Suprapubic skin (tissue), 4 donors: ENCODE measurements around the gene RASA2. TPM values are rescaled to one million over a fixed set of nuclear protein-coding genes. Genes with fewer than 3 reads are reported as not detected.
"Not testable (repeated sequence)": the region's sequence is repeated elsewhere in the genome, so short reads cannot be mapped to it uniquely, and the experiment has no call there.

ENCODE experiments used
- DNase-seq, 2 donors: peaks; one replicate each; pipeline ENCODE4 v3.0.0-alpha.2; 2019; ENCODE audit warnings: low spot score in 2 of 2
- H3K27ac ChIP-seq: fragments of 200-600 bp; sonication (generic); one replicate; pipeline ENCODE4 v1.5.1; 2019
- H3K27me3 ChIP-seq: fragments of 200-600 bp; sonication (generic); one replicate; pipeline ENCODE4 v1.5.1; 2019
- H3K36me3 ChIP-seq: fragments of 200-600 bp; sonication (generic); one replicate; pipeline ENCODE4 v1.5.1; 2019
- H3K4me1 ChIP-seq: fragments of 200-600 bp; sonication (generic); one replicate; pipeline ENCODE4 v1.5.1; 2019
- H3K4me3 ChIP-seq: fragments of 200-600 bp; sonication (generic); one replicate; pipeline ENCODE4 v1.5.1; 2019; ENCODE audit warnings: mild to moderate bottlenecking
- H3K9me3 ChIP-seq: fragments of 200-600 bp; sonication (generic); one replicate; pipeline ENCODE4 v1.5.1; 2019
- EP300 ChIP-seq: sonication (generic); formaldehyde crosslinking; IDR thresholded peaks from one replicate; pipeline ENCODE4 v1.6.1; 2017; ENCODE audit warnings: antibody characterized with exemption
- POLR2A ChIP-seq, 2 donors: fragments of 450-650 bp; IDR thresholded peaks; one replicate each; pipeline ENCODE4 v1.6.1; 2017; ENCODE audit warnings: antibody characterized with exemption in 2 of 2, mild to moderate bottlenecking in 2 of 2, moderate library complexity in 2 of 2
- POLR2AphosphoS5 ChIP-seq, 3 donors: sonication (generic); formaldehyde crosslinking; IDR thresholded peaks; one replicate each; pipeline ENCODE4 v1.6.1; 2017; ENCODE audit warnings: antibody characterized with exemption in 3 of 3
- WGBS: methylation state at CpG from one replicate; pipeline ENCODE4 v1.1.5; 2018; 5-methylcytosine and 5-hydroxymethylcytosine counted together
- total RNA-seq, 4 donors: library from RNA; depleted of rRNA; stranded (reverse); fragments of >200 nt; gene quantifications; one replicate each; pipeline ENCODE4 v1.1.0, GENCODE V29; 2016
- TF ChIP-seq, protein P1 (sequence below), 2 donors: fragments of 200-600 bp in 1 of 2; fragments of 450-650 bp in 1 of 2; sonication (generic) in 1 of 2; IDR thresholded peaks; one replicate each; pipeline ENCODE4 v1.5.1; 2016 to 2019; ENCODE audit warnings: antibody characterized with exemption in 2 of 2, mild to moderate bottlenecking in 1 of 2, moderate library complexity in 1 of 2

Gene RASA2
- total RNA-seq, 4 donors from 2014 or later, result 14.3 to 48.6 (median 24.0) TPM

DNA sequence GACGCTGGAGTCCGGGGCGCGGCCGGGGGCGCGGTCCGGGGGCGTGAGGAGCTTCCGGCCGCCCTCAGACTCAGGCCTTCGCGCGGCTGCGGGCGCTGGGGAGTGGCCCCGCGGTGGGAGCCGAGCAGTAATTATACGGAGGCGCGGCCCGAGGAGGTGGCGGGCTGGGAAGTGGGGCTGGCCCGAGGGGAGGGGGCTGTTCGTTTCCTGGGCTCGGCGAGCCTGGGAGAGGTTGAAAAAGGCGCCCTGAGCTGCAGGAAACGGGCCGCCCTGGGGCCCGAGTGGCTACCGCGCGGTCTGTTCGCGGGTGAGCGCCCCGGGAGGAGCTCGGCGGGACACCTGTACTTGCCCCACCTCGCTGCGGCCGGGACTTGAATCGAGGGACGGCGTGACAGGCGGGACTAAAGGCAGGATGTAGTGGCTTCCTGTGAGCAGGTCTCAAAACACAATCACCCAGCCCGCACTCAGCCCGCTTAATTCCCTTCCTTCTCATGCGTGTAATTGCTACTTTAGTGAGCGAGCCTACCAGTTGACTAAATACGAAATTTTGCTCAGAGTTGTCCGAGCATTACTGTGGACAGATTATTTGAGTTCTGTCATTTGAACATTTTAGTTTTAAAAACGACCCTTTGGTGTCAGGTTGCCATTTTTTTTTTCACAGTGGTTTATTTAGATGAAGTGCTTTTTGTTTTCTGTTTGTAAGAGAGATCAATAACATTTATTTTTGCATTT is 860 bp downstream of the RASA2 start:
- DNase-seq, result peak; percentile 88
- Histone ChIP-seq H3K27me3 (no peaks in the 10 kb centered on the region), H3K36me3 (no peaks in the 10 kb centered on the region), H3K4me3 (peak overlapping the region; percentile 85), H3K9me3 (no peaks in the 10 kb centered on the region), H3K4me1 (peaks cover 25% of the 10 kb centered on the region), H3K27ac (peak overlapping the region; percentile 99)
- 0% methylated on average over 9 of the region's 55 CpGs for WGBS
- TF ChIP-seq EP300, result no peak
- peak in 1 of 2 donors; percentile 46 for TF ChIP-seq POLR2A (IDR thresholded peaks at IDR 0.05)
- TF ChIP-seq, protein P1, sequence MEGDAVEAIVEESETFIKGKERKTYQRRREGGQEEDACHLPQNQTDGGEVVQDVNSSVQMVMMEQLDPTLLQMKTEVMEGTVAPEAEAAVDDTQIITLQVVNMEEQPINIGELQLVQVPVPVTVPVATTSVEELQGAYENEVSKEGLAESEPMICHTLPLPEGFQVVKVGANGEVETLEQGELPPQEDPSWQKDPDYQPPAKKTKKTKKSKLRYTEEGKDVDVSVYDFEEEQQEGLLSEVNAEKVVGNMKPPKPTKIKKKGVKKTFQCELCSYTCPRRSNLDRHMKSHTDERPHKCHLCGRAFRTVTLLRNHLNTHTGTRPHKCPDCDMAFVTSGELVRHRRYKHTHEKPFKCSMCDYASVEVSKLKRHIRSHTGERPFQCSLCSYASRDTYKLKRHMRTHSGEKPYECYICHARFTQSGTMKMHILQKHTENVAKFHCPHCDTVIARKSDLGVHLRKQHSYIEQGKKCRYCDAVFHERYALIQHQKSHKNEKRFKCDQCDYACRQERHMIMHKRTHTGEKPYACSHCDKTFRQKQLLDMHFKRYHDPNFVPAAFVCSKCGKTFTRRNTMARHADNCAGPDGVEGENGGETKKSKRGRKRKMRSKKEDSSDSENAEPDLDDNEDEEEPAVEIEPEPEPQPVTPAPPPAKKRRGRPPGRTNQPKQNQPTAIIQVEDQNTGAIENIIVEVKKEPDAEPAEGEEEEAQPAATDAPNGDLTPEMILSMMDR (IDR thresholded peaks at IDR 0.05), result no peak
- peak; percentile 13 to 49 (median 33) for TF ChIP-seq POLR2AphosphoS5 (IDR thresholded peaks at IDR 0.05)

DNA sequence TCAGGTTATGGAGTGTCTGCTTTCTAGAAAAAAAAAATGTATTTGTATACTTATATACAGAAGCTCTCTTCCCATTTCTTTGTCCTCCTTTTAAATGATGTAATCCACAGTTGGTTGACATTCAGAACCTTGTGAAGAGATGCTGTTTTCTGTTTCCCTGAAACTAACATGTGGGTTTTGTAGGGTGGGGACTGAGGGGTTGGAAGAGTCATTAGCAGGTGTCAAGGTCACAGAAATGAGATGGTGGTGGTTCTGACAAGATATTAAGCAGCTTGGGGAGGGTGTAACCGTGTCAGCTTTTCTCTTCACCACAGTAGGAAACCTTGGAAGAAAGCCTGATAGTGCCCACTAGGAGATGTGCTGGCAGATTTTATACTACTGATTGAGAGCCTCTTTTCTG is 2.4 kb downstream of the RASA2 start:
- no peak for DNase-seq
- peaks cover 25% of the 10 kb centered on the region for H3K4me1 ChIP-seq
- TF ChIP-seq EP300 (no peak), POLR2A (IDR thresholded peaks at IDR 0.05) (no peak), POLR2AphosphoS5 (IDR thresholded peaks at IDR 0.05) (no peak)
- TF ChIP-seq, protein P1 (IDR thresholded peaks at IDR 0.05), result no peak
- H3K9me3 ChIP-seq, result no peaks in the 10 kb centered on the region
- H3K27ac ChIP-seq, result no peak overlapping the region
- WGBS, result 50% methylated on average over 1 of the region's 1 CpG
- H3K36me3 ChIP-seq, result no peaks in the 10 kb centered on the region
- no peak overlapping the region for H3K4me3 ChIP-seq
- no peaks in the 10 kb centered on the region for H3K27me3 ChIP-seq

DNA sequence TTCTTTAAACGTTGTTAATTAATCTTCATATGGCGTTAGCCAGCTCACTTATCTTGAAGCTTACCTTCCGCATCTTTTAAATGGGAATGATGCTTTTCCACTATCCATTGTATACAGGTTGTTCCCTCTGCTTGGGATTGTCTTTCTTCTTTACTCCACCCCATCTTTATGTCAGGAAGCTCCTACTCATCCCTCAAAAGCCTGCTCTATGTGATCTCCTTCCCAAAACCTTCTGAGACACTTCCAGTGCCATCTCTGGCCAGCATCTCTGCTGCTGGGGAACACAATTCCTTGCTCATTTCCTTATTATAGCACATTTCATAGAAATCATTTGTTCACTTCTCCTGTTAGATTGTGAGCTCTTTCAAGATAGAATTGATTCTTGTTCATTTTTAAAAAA is 4.3 kb downstream of the RASA2 start:
- Histone ChIP-seq H3K27ac (no peak overlapping the region), H3K9me3 (no peaks in the 10 kb centered on the region), H3K27me3 (no peaks in the 10 kb centered on the region), H3K4me1 (peaks cover 20% of the 10 kb centered on the region), H3K4me3 (no peak overlapping the region), H3K36me3 (no peaks in the 10 kb centered on the region)
- no peak for DNase-seq
- TF ChIP-seq, protein P1 (IDR thresholded peaks at IDR 0.05), result no peak
- TF ChIP-seq POLR2A (IDR thresholded peaks at IDR 0.05) (no peak), EP300 (no peak), POLR2AphosphoS5 (IDR thresholded peaks at IDR 0.05) (no peak)
- 79% methylated on average over 3 of the region's 3 CpGs for whole genome bisulfite sequencing

DNA sequence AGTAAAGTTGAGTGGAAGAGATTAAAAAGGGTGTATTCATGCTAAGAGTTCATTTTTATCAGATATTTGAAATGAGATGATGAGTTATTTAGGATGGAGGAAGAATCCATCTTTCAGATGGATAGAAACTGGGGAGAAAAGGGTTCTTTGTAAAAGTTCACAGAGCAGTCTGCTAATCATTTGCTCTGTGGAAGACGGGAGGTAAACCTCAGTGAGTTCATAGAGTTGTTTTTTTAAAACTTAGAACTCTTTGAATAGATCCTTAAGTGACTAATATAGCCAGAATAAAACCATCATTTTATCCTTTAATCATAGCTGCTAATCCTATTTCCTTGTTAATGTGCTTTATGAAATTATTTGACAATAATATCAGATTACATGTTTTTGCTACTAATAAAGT is 5.1 kb downstream of the RASA2 start:
- TF ChIP-seq POLR2A (IDR thresholded peaks at IDR 0.05) (no peak), EP300 (no peak)
- TF ChIP-seq, protein P1 (IDR thresholded peaks at IDR 0.05), result no peak
- Histone ChIP-seq H3K4me3 (no peak overlapping the region), H3K36me3 (no peaks in the 10 kb centered on the region), H3K27me3 (no peaks in the 10 kb centered on the region), H3K4me1 (peaks cover 15% of the 10 kb centered on the region), H3K9me3 (no peaks in the 10 kb centered on the region), H3K27ac (no peak overlapping the region)
- no peak for DNase-seq
- 61% methylated on average over 1 of the region's 1 CpG for WGBS

DNA sequence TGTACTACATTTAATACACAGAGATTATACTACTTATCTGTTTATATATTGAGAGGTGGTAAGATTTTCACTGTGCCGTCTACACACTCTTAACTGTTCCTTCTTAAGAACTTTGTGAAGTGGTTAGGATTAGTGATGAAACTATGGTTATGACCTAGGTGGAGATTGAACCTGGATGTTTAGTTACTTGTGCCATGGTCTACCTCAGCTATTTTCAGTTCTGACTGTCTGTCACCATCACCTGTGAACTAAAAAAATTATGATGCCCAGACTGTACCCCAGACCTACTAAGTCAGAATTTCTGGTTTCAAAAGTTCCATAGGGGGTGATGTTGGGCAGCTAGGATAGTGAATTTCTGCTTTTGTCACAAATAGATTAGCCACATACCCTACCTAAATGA is 6.4 kb downstream of the RASA2 start:
- no peaks in the 10 kb centered on the region for H3K27me3 ChIP-seq
- H3K27ac ChIP-seq, result no peak overlapping the region
- 74% methylated on average over 1 of the region's 1 CpG for WGBS
- H3K36me3 ChIP-seq, result no peaks in the 10 kb centered on the region
- no peak overlapping the region for H3K4me3 ChIP-seq
- H3K9me3 ChIP-seq, result no peaks in the 10 kb centered on the region
- H3K4me1 ChIP-seq, result peaks cover 12% of the 10 kb centered on the region
- TF ChIP-seq EP300 (no peak), POLR2AphosphoS5 (IDR thresholded peaks at IDR 0.05) (no peak), POLR2A (IDR thresholded peaks at IDR 0.05) (no peak)
- TF ChIP-seq, protein P1 (IDR thresholded peaks at IDR 0.05), result no peak
- DNase-seq, result no peak

DNA sequence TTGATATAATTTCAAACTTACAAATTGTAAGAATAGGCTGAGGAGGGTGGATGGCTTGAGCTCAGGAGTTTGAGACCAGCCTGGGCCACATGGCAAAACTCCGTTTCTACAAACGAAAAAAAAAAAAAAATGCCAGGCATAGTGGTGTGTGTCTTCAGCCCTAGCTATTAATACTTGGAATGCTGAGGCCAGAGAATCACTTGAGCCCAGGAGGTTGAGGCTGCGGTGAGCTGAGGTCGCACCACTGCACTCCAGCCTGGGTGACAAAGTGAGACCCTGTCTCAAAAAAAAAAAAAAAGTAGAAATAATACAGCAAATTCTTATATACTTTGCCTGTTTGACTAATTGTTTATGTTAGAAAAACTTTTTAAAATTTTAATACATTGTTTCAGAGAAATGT is 10.8 kb downstream of the RASA2 start:
- WGBS, result 83% methylated on average over 4 of the region's 4 CpGs
- not testable (repeated sequence) for H3K36me3 ChIP-seq, DNase-seq, H3K4me1 ChIP-seq, H3K27me3 ChIP-seq, H3K27ac ChIP-seq, H3K9me3 ChIP-seq, H3K4me3 ChIP-seq
